Left ventricle myocardium inferior (tissue), 1 donor: ENCODE results near the gene ESR2. TPM values are rescaled to one million over a fixed set of nuclear protein-coding genes. Genes with fewer than 3 reads are reported as not detected.

Experiments
- DNase-seq: peaks from one replicate; pipeline ENCODE4 v3.0.0-alpha.2; 2020
- H3K27ac ChIP-seq: fragments of 200-600 bp; replicated peaks from 2 replicates; pipeline ENCODE4 v1.8.0; 2021
- H3K27me3 ChIP-seq: fragments of 200-600 bp; 2 replicates; pipeline ENCODE4 v1.8.0; 2021; ENCODE audit warnings: low read depth
- H3K36me3 ChIP-seq: fragments of 200-600 bp; 2 replicates; pipeline ENCODE4 v1.8.0; 2021
- H3K4me1 ChIP-seq: fragments of 200-600 bp; 2 replicates; pipeline ENCODE4 v1.8.0; 2021
- H3K4me3 ChIP-seq: fragments of 200-600 bp; 2 replicates; pipeline ENCODE4 v1.8.0; 2021; ENCODE audit warnings: mild to moderate bottlenecking, moderate library complexity
- H3K9me3 ChIP-seq: fragments of 200-600 bp; replicated peaks from 2 replicates; pipeline ENCODE4 v1.8.0; 2021
- intact Hi-C: fragments of 100-400 bp; cut with micrococcal nuclease; formaldehyde crosslinking; loops from one replicate; pipeline ENCODE4 v1.11.0; 2022
- total RNA-seq: library from RNA; stranded (reverse); fragmentation: NEBNext Ultra II Directional; extraction: Animal tissue kit (Norgen Biotek cat#: 25700); gene quantifications from one replicate; pipeline ENCODE4 v1.2.1, GENCODE V29; 2021
- TF ChIP-seq, protein P1 (sequence below): fragments of 200-600 bp; IDR thresholded peaks from 2 replicates; pipeline ENCODE4 v1.8.0; 2021; ENCODE audit warnings: antibody characterized with exemption, mild to moderate bottlenecking, borderline replicate concordance
- donor health status: DM: no; HTN: yes; CAD: no; lungs with severe emphysema.

ESR2 gene
- total RNA-seq, 1 donor from 2014 or later: 1.0 TPM

DNA sequence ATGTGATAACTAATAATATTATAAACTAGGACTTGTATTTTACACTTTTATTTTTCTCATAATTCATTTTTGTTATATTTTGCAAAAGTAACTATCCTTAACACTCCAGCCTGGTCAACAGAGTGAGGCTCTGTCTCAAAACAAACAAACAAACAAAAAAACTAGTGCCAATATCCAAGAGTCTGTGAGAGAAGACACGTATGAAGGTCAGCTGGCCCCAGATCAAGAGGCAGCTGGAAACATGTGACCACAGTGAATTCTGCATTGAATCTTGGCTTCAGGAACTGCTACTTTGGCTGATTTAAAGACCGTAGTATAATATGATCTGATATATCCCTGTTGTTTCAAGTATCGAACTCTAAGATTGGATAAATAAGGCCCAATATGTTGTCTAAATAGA, 47.0 kb downstream of the ESR2 start:
- peaks cover 15% of the 10 kb centered on the region for H3K4me1 ChIP-seq
- H3K27me3 ChIP-seq: no peaks in the 10 kb centered on the region
- no peaks in the 10 kb centered on the region for H3K36me3 ChIP-seq
- TF ChIP-seq, protein P1, sequence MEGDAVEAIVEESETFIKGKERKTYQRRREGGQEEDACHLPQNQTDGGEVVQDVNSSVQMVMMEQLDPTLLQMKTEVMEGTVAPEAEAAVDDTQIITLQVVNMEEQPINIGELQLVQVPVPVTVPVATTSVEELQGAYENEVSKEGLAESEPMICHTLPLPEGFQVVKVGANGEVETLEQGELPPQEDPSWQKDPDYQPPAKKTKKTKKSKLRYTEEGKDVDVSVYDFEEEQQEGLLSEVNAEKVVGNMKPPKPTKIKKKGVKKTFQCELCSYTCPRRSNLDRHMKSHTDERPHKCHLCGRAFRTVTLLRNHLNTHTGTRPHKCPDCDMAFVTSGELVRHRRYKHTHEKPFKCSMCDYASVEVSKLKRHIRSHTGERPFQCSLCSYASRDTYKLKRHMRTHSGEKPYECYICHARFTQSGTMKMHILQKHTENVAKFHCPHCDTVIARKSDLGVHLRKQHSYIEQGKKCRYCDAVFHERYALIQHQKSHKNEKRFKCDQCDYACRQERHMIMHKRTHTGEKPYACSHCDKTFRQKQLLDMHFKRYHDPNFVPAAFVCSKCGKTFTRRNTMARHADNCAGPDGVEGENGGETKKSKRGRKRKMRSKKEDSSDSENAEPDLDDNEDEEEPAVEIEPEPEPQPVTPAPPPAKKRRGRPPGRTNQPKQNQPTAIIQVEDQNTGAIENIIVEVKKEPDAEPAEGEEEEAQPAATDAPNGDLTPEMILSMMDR: no peak
- H3K27ac ChIP-seq: no peak overlapping the region
- DNase-seq: no peak
- H3K9me3 ChIP-seq: no peaks in the 10 kb centered on the region
- intact Hi-C loops: no loop called here
- no peak overlapping the region for H3K4me3 ChIP-seq

DNA sequence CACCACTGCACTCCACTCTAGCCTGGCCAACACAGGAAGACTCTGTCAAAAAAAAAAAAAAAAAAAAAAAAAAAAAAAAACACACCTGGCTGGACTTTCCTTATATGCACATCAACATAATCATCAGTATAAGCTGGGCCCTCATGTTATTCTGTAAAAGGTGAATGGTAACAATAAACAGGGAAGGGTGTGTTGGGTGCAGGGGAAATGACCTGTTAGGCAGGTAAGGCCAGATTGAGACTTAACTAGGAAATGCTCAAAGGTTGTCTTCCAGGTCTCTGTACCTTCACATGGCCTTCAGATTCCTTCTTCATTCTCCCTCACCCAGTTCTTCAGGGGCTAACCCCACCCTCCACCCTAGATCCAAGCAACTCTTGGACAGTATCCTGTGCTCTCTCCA, 47.5 kb downstream of the ESR2 start:
- H3K4me1 ChIP-seq: peaks cover 15% of the 10 kb centered on the region
- TF ChIP-seq, protein P1: no peak
- intact Hi-C loops: no loop called here

DNA sequence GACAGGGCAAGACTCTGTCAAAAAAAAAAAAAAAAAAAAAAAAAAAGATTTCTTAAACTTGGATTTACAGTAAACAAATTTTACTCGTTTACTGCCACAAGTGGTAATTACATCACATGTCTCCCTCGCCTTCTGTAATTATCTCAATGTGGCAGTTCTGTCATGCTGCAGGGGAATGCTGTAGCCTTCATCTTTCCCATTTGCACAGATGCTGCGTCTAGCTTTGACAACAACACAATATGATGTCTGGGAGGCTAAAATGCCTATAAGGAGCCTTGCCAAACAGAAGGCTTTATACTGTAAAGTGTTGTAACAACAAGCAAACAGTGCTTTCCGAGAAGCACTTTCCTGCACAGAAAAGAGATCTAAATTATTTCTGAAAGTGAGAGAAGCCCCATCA, 48.7 kb downstream of the ESR2 start:
- no peak overlapping the region for H3K4me3 ChIP-seq
- H3K27me3 ChIP-seq: no peaks in the 10 kb centered on the region
- H3K36me3 ChIP-seq: no peaks in the 10 kb centered on the region
- DNase-seq: no peak
- H3K9me3 ChIP-seq: no peaks in the 10 kb centered on the region
- peaks cover 15% of the 10 kb centered on the region for H3K4me1 ChIP-seq
- TF ChIP-seq, protein P1: no peak
- no peak overlapping the region for H3K27ac ChIP-seq
- intact Hi-C loops: no loop called here

More for the DNA sequence above, 47.5 kb downstream of the ESR2 start:
- Histone ChIP-seq H3K9me3 (no peaks in the 10 kb centered on the region), H3K27me3 (no peaks in the 10 kb centered on the region), H3K36me3 (no peaks in the 10 kb centered on the region), H3K4me3 (no peak overlapping the region), H3K27ac (no peak overlapping the region)
- no peak for DNase-seq

DNA sequence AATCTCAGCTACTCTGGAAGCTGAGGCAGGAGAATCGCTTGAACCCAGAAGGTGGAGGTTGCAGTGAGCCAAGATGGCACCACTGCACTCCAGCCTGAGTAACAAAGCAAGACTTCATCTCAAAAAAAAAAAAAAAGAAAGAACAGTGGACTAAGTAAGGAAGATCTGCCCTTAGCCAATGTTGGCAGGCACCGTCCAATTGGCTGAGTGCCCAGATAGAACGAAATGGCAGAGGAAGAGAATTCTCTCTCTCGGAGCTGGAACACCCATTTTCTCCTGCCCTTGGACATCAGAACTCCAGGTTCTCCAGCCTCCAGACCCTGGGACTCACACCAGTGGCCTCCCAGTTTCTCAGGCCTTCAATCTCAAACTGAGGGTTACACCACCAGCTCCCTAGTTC, 49.9 kb downstream of the ESR2 start:
- peaks cover 15% of the 10 kb centered on the region for H3K4me1 ChIP-seq
- intact Hi-C loops: no loop called here
- TF ChIP-seq, protein P1: no peak
- DNase-seq: peak; percentile 30
- H3K9me3 ChIP-seq: no peaks in the 10 kb centered on the region
- no peak overlapping the region for H3K27ac ChIP-seq
- no peak overlapping the region for H3K4me3 ChIP-seq
- H3K27me3 ChIP-seq: no peaks in the 10 kb centered on the region
- no peaks in the 10 kb centered on the region for H3K36me3 ChIP-seq

DNA sequence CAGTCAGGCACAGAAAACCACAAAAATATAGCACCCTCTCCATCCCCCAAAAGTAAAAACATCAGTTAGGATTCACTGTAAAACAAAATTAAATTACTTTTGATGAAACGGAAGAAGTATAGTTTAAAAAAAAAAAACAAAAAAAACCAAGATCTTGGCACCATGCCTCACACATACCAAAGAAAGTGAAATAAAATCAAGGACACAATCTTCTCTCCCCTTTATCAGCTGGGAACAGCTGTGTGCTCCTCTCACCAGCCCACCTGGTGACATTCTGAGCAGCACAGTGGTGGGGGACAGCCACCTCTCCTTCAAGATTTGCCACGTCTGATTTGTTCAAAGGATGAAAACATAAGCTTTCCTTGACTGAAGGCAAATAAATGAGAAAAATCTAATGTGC, 55.5 kb downstream of the ESR2 start:
- intact Hi-C loops: no loop called here
- no peak for DNase-seq

More for the DNA sequence above, 55.5 kb downstream of the ESR2 start:
- Histone ChIP-seq H3K9me3 (no peaks in the 10 kb centered on the region), H3K27ac (no peak overlapping the region), H3K27me3 (no peaks in the 10 kb centered on the region), H3K36me3 (no peaks in the 10 kb centered on the region), H3K4me1 (no peaks in the 10 kb centered on the region), H3K4me3 (no peak overlapping the region)
- TF ChIP-seq, protein P1: no peak
